ENCODE results near the gene MAN1C1. TPM values are rescaled to one million over a fixed set of nuclear protein-coding genes. Genes with fewer than 3 reads are reported as not detected.

MAN1C1 gene
- total RNA-seq, 2 donors from 2014 or later: 2.2 to 4.3 TPM

DNA sequence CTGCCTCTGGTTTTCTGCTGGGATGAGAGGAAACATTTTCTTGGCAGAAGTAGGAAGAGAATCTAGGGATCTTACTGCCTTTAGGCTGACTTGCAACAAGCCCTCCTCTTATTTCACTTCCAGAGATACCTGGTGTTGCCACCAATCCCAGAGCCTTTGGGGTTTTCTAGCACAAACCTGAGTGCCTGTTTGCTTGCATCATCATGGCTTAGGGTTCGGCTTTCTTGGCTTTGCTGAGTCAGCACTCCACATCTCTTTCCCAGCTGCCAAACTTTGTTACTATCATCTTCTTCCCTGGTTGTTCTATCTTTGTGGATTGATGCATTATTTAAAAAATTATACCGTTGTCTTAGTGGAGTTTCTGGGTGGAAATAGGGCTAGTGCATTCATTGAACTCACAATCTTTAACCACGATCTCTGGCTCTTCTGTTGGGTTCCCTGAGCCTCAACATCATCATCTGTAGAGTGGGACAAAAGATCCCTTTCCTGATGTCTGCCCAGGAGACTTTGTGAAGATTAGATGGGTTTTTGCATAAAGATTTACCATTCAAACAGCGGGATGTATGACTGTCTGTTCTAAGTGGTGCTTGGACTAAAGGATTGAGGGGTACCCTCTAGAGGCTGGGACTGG lies 106.8 kb downstream of the MAN1C1 start:
- DNase-seq: no peak

DNA sequence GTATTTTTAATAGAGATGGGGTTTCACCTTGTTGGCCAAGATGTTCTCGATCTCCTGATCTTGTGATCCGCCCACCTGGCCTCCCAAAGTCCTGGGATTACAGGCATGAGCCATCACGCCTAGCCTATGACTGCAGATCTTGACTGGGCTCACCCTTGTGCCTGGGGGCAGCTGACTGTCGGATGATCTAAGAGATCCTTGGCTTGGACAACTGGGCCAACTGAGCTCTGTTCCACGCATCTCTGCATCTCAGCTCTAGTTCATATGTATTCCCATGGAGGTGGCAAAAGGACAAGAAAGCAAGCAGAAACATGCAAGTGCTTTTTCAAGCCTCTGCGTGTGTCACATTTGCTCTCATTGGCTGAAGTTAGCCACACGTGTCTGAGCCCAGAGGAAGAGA lies 107.6 kb downstream of the MAN1C1 start:
- no peak overlapping the region for H3K9ac ChIP-seq (ENCODE audit: extremely low read depth, low read length, poor library complexity, severe bottlenecking)
- peaks cover 22% of the 10 kb centered on the region for H3K4me1 Mint-ChIP-seq

More for the DNA sequence above, 106.8 kb downstream of the MAN1C1 start:
- Mint-ChIP-seq H3K4me3 (no peak overlapping the region), H3K36me3 (ENCODE audit: low read depth) (no peaks in the 10 kb centered on the region), H3K27ac (no peak overlapping the region), H3K9me3 (no peaks in the 10 kb centered on the region), H3K27me3 (ENCODE audit: insufficient read depth) (no peaks in the 10 kb centered on the region), H3K4me1 (peaks cover 22% of the 10 kb centered on the region)
- Histone ChIP-seq H3K27me3 (ENCODE audit: control insufficient read depth, insufficient read depth, low read length, poor library complexity, severe bottlenecking) (no peaks in the 10 kb centered on the region), H3K9ac (ENCODE audit: extremely low read depth, low read length, poor library complexity, severe bottlenecking) (no peak overlapping the region), H3K36me3 (ENCODE audit: control insufficient read depth, insufficient read depth, low read length) (no peaks in the 10 kb centered on the region), H3K4me1 (ENCODE audit: control insufficient read depth, insufficient read depth, low read length) (peaks cover 29% of the 10 kb centered on the region), H3K9me3 (ENCODE audit: control insufficient read depth, low read length) (no peaks in the 10 kb centered on the region), H3K27ac (ENCODE audit: low read depth, low read length) (no peak overlapping the region), H3K4me3 (ENCODE audit: low read length) (no peak overlapping the region)
- TF ChIP-seq, protein P1, sequence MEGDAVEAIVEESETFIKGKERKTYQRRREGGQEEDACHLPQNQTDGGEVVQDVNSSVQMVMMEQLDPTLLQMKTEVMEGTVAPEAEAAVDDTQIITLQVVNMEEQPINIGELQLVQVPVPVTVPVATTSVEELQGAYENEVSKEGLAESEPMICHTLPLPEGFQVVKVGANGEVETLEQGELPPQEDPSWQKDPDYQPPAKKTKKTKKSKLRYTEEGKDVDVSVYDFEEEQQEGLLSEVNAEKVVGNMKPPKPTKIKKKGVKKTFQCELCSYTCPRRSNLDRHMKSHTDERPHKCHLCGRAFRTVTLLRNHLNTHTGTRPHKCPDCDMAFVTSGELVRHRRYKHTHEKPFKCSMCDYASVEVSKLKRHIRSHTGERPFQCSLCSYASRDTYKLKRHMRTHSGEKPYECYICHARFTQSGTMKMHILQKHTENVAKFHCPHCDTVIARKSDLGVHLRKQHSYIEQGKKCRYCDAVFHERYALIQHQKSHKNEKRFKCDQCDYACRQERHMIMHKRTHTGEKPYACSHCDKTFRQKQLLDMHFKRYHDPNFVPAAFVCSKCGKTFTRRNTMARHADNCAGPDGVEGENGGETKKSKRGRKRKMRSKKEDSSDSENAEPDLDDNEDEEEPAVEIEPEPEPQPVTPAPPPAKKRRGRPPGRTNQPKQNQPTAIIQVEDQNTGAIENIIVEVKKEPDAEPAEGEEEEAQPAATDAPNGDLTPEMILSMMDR (conservative IDR thresholded peaks at IDR 0.05): no peak
- WGBS, 2 experiments (ENCODE audit: insufficient coverage in 1 of 2, insufficient read length in 1 of 2): 89 to 100% methylated on average over 2 to 4 of the region's 4 CpGs

DNA sequence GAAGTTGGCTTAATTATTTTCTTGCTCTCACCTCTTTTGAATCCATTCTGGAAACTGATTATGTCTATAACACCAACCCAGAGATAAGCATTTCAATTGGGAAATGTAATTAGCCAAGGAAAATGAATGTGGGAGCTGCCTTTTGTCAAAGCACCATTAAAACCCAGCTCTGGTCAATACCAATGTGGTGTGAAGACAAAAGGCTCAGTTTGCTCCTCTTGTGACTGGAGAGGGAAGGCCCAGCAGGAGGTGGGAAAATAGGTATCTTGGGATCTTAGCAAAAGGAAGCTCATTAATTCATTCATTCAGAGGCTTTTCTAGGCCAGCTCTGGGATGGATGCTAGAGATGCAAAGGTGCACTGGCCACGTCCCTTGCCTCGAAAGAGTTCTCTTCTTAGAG lies 108.4 kb downstream of the MAN1C1 start:
- Histone ChIP-seq H3K27me3 (ENCODE audit: control insufficient read depth, insufficient read depth, low read length, poor library complexity, severe bottlenecking) (no peaks in the 10 kb centered on the region), H3K4me3 (ENCODE audit: low read length) (no peak overlapping the region), H3K27ac (ENCODE audit: low read depth, low read length) (no peak overlapping the region), H3K9me3 (ENCODE audit: control insufficient read depth, low read length) (no peaks in the 10 kb centered on the region), H3K4me1 (ENCODE audit: control insufficient read depth, insufficient read depth, low read length) (peaks cover 29% of the 10 kb centered on the region), H3K36me3 (ENCODE audit: control insufficient read depth, insufficient read depth, low read length) (no peaks in the 10 kb centered on the region), H3K9ac (ENCODE audit: extremely low read depth, low read length, poor library complexity, severe bottlenecking) (no peak overlapping the region)
- no peaks in the 10 kb centered on the region for H3K9me3 Mint-ChIP-seq
- no peak overlapping the region for H3K4me3 Mint-ChIP-seq
- no peaks in the 10 kb centered on the region for H3K36me3 Mint-ChIP-seq (ENCODE audit: low read depth)
- TF ChIP-seq, protein P1 (conservative IDR thresholded peaks at IDR 0.05): no peak
- H3K27me3 Mint-ChIP-seq (ENCODE audit: insufficient read depth): no peaks in the 10 kb centered on the region
- peaks cover 22% of the 10 kb centered on the region for H3K4me1 Mint-ChIP-seq
- WGBS, 2 experiments (ENCODE audit: insufficient coverage in 1 of 2, insufficient read length in 1 of 2): 77 to 79% methylated on average over 2 of the region's 2 CpGs
- no peak for DNase-seq
- H3K27ac Mint-ChIP-seq: peak overlapping the region; percentile 19

More for the DNA sequence above, 107.6 kb downstream of the MAN1C1 start:
- Mint-ChIP-seq H3K9me3 (no peaks in the 10 kb centered on the region), H3K27me3 (ENCODE audit: insufficient read depth) (no peaks in the 10 kb centered on the region), H3K27ac (no peak overlapping the region), H3K4me3 (no peak overlapping the region), H3K36me3 (ENCODE audit: low read depth) (no peaks in the 10 kb centered on the region)
- H3K36me3 ChIP-seq (ENCODE audit: control insufficient read depth, insufficient read depth, low read length): no peaks in the 10 kb centered on the region
- H3K27ac ChIP-seq (ENCODE audit: low read depth, low read length): no peak overlapping the region
- H3K4me3 ChIP-seq (ENCODE audit: low read length): no peak overlapping the region
- H3K27me3 ChIP-seq (ENCODE audit: control insufficient read depth, insufficient read depth, low read length, poor library complexity, severe bottlenecking): no peaks in the 10 kb centered on the region
- H3K9me3 ChIP-seq (ENCODE audit: control insufficient read depth, low read length): no peaks in the 10 kb centered on the region
- WGBS, 2 experiments (ENCODE audit: insufficient coverage in 1 of 2, insufficient read length in 1 of 2): 91 to 95% methylated on average over 7 of the region's 7 CpGs
- TF ChIP-seq, protein P1 (conservative IDR thresholded peaks at IDR 0.05): no peak
- H3K4me1 ChIP-seq (ENCODE audit: control insufficient read depth, insufficient read depth, low read length): peaks cover 29% of the 10 kb centered on the region
- no peak for DNase-seq
